Activated T-helper 2 cell treated with anti-CD3 and anti-CD28 coated beads, Interferon-gamma antibody, Interleukin-2, Interleukin-4, amounts not matched to agents 10 μg/mL and 5 μg/mL and 100 μg/mL, durations not matched to agents 14 hours and 24 hours and 36 hours (primary cell): Measurements from ENCODE around the gene DRGX. TPM values are rescaled to one million over a fixed set of nuclear protein-coding genes. Genes with fewer than 3 reads are reported as not detected.

Experiments used
- DNase-seq: peaks from one replicate; pipeline ENCODE4 v3.0.0; 2021; ENCODE audit warnings: low spot score
- H3K27ac Mint-ChIP-seq: one replicate; pipeline ENCODE4 v1.8.0; 2021; ENCODE audit warnings: mixed read lengths
- H3K27me3 Mint-ChIP-seq: one replicate; pipeline ENCODE4 v1.8.0; 2021; ENCODE audit warnings: low read depth, mixed read lengths
- H3K36me3 Mint-ChIP-seq: one replicate; pipeline ENCODE4 v1.8.0; 2021; ENCODE audit warnings: low read depth, mixed read lengths
- H3K4me1 Mint-ChIP-seq: one replicate; pipeline ENCODE4 v1.8.0; 2021; ENCODE audit warnings: low read depth, mixed read lengths
- H3K4me3 Mint-ChIP-seq: one replicate; pipeline ENCODE4 v1.8.0; 2021; ENCODE audit warnings: low read depth, mild to moderate bottlenecking, moderate library complexity, mixed read lengths
- H3K9me3 Mint-ChIP-seq: one replicate; pipeline ENCODE4 v1.8.0; 2021; ENCODE audit warnings: mixed read lengths
- intact Hi-C: fragments of 100-400 bp; cut with micrococcal nuclease; formaldehyde crosslinking; loops from one replicate; pipeline ENCODE4 v1.15.1; 2023
- total RNA-seq: library from RNA; stranded (reverse); gene quantifications from 2 replicates; pipeline ENCODE4 v1.2.3, GENCODE V29; 2022

Gene DRGX
- total RNA-seq, 1 donor from 2014 or later: not detected

GRCh38 chr10:49400365-49400764 is 4.5 kb upstream of the DRGX start:
- Mint-ChIP-seq H3K4me3 (no peak overlapping the region), H3K27ac (no peak overlapping the region), H3K36me3 (no peaks in the 10 kb centered on the region), H3K4me1 (peaks cover 5% of the 10 kb centered on the region), H3K9me3 (no peaks in the 10 kb centered on the region), H3K27me3 (peaks cover 69% of the 10 kb centered on the region)
- intact Hi-C loops: loop anchor here (10.0 kb wide), 1 partner anchor 746 kb away; no protein-coding TSS in a partner anchor
- DNase-seq: no peak

GRCh38 chr10:49398986-49399385 is 3.1 kb upstream of the DRGX start:
- Mint-ChIP-seq H3K27me3 (peaks cover 75% of the 10 kb centered on the region), H3K4me3 (no peak overlapping the region), H3K9me3 (no peaks in the 10 kb centered on the region), H3K36me3 (no peaks in the 10 kb centered on the region), H3K27ac (no peak overlapping the region), H3K4me1 (peaks cover 5% of the 10 kb centered on the region)
- DNase-seq: no peak
- intact Hi-C loops: loop anchor here (1.0 to 5.0 kb wide), 2 partner anchors 208 to 417 kb away; no protein-coding TSS in a partner anchor

GRCh38 chr10:49398000-49398861 is 2.3 kb upstream of the DRGX start:
- peaks cover 5% of the 10 kb centered on the region for H3K4me1 Mint-ChIP-seq

GRCh38 chr10:49397036-49397999 is 1.4 kb upstream of the DRGX start:
- Mint-ChIP-seq H3K4me3 (no peak overlapping the region), H3K27ac (no peak overlapping the region), H3K9me3 (no peaks in the 10 kb centered on the region), H3K36me3 (no peaks in the 10 kb centered on the region), H3K27me3 (peaks cover 76% of the 10 kb centered on the region), H3K4me1 (peaks cover 5% of the 10 kb centered on the region)
- no peak for DNase-seq
- intact Hi-C loops: loop anchor here (5.0 kb wide), 1 partner anchor 415 kb away; no protein-coding TSS in a partner anchor

More at GRCh38 chr10:49398000-49398861, 2.3 kb upstream of the DRGX start:
- H3K27ac Mint-ChIP-seq: no peak overlapping the region
- intact Hi-C loops: loop anchor here (1.0 to 5.0 kb wide), 2 partner anchors 209 to 416 kb away; no protein-coding TSS in a partner anchor
- H3K36me3 Mint-ChIP-seq: no peaks in the 10 kb centered on the region
- peak; percentile 47 for DNase-seq
- no peaks in the 10 kb centered on the region for H3K9me3 Mint-ChIP-seq
- H3K4me3 Mint-ChIP-seq: no peak overlapping the region
- peaks cover 77% of the 10 kb centered on the region for H3K27me3 Mint-ChIP-seq

GRCh38 chr10:49396666-49396999 is 744 bp upstream of the DRGX start:
- intact Hi-C loops: loop anchor here (5.0 kb wide), 1 partner anchor 414 kb away; no protein-coding TSS in a partner anchor
- no peak for DNase-seq
- Mint-ChIP-seq H3K36me3 (no peaks in the 10 kb centered on the region), H3K4me3 (no peak overlapping the region), H3K4me1 (peaks cover 5% of the 10 kb centered on the region), H3K9me3 (no peaks in the 10 kb centered on the region), H3K27ac (no peak overlapping the region), H3K27me3 (peaks cover 76% of the 10 kb centered on the region)

GRCh38 chr10:49394933-49395740 is 752 bp downstream of the DRGX start:
- Mint-ChIP-seq H3K4me1 (peaks cover 5% of the 10 kb centered on the region), H3K27me3 (peaks cover 78% of the 10 kb centered on the region), H3K27ac (no peak overlapping the region), H3K9me3 (no peaks in the 10 kb centered on the region), H3K4me3 (no peak overlapping the region), H3K36me3 (no peaks in the 10 kb centered on the region)
- no peak for DNase-seq
- intact Hi-C loops: loop anchor here (5.0 kb wide), 1 partner anchor 413 kb away; no protein-coding TSS in a partner anchor

- H3K4me3 Mint-ChIP-seq: no peak overlapping the region
- H3K27me3 Mint-ChIP-seq: peaks cover 70% of the 10 kb centered on the region
- intact Hi-C loops: no loop called here
- no peak overlapping the region for H3K27ac Mint-ChIP-seq
- DNase-seq: no peak
- H3K36me3 Mint-ChIP-seq: no peaks in the 10 kb centered on the region
- no peaks in the 10 kb centered on the region for H3K9me3 Mint-ChIP-seq
- H3K4me1 Mint-ChIP-seq: peaks cover 4% of the 10 kb centered on the region
These were observed 2.1 kb downstream of the DRGX start for GRCh38 chr10:49393757-49394156.

GRCh38 chr10:49393301-49393700 is 2.6 kb downstream of the DRGX start:
- no peaks in the 10 kb centered on the region for H3K36me3 Mint-ChIP-seq
- H3K4me3 Mint-ChIP-seq: no peak overlapping the region

GRCh38 chr10:49389361-49389933 is 6.4 kb downstream of the DRGX start:
- DNase-seq: no peak
- Mint-ChIP-seq H3K4me3 (no peak overlapping the region), H3K27ac (no peak overlapping the region), H3K4me1 (no peaks in the 10 kb centered on the region), H3K9me3 (no peaks in the 10 kb centered on the region), H3K27me3 (peaks cover 45% of the 10 kb centered on the region), H3K36me3 (no peaks in the 10 kb centered on the region)
- intact Hi-C loops: no loop called here

More at GRCh38 chr10:49393301-49393700, 2.6 kb downstream of the DRGX start:
- intact Hi-C loops: no loop called here
- DNase-seq: no peak
- Mint-ChIP-seq H3K9me3 (no peaks in the 10 kb centered on the region), H3K4me1 (peaks cover 2% of the 10 kb centered on the region), H3K27me3 (peaks cover 68% of the 10 kb centered on the region), H3K27ac (no peak overlapping the region)

GRCh38 chr10:49388161-49388560 is 7.7 kb downstream of the DRGX start:
- intact Hi-C loops: no loop called here
- Mint-ChIP-seq H3K4me1 (no peaks in the 10 kb centered on the region), H3K9me3 (no peaks in the 10 kb centered on the region), H3K4me3 (no peak overlapping the region), H3K27ac (no peak overlapping the region), H3K27me3 (peaks cover 34% of the 10 kb centered on the region), H3K36me3 (no peaks in the 10 kb centered on the region)
- DNase-seq: no peak

GRCh38 chr10:49387071-49387470 is 8.8 kb downstream of the DRGX start:
- no peaks in the 10 kb centered on the region for H3K4me1 Mint-ChIP-seq

More at GRCh38 chr10:49387071-49387470, 8.8 kb downstream of the DRGX start:
- intact Hi-C loops: no loop called here
- H3K27me3 Mint-ChIP-seq: peaks cover 27% of the 10 kb centered on the region
- no peak overlapping the region for H3K27ac Mint-ChIP-seq
- H3K9me3 Mint-ChIP-seq: no peaks in the 10 kb centered on the region
- no peaks in the 10 kb centered on the region for H3K36me3 Mint-ChIP-seq
- no peak overlapping the region for H3K4me3 Mint-ChIP-seq
- DNase-seq: no peak
